B cell (primary cell): ENCODE data around the gene UGT1A4. TPM values are rescaled to one million over a fixed set of nuclear protein-coding genes. Genes with fewer than 3 reads are reported as not detected.

Experiments used
- ATAC-seq: fragments of 200-7000 bp; cut with Tn5 transposase; one replicate; pipeline ENCODE4 v1.10.0; 2021; ENCODE audit warnings: low read depth, mild to moderate bottlenecking, moderate number of reproducible peaks, moderate library complexity
- CTCF ChIA-PET: fragments of 350-600 bp; sonication (Branson Sonifier 250); formaldehyde crosslinking; loops from one replicate; lab custom pipeline; 2021; ENCODE audit warnings: antibody characterized with exemption, inconsistent platforms; lab: Charles Lee
- POLR2A ChIA-PET: fragments of 350-600 bp; sonication (Branson Sonifier 250); formaldehyde crosslinking; loops from one replicate; lab custom pipeline; 2021; ENCODE audit warnings: antibody characterized with exemption; lab: Charles Lee
- DNase-seq: peaks from one replicate; pipeline ENCODE4 v3.0.0; 2013
- H2AFZ ChIP-seq: 2 replicates; pipeline ENCODE4 v1.6.1; 2012; ENCODE audit warnings: mild to moderate bottlenecking, low read depth, low read length; ENCODE audit not compliant: insufficient read depth, poor library complexity, severe bottlenecking
- H3K27ac ChIP-seq, 2 donors: 1 replicate in 1 of 2; 2 replicates in 1 of 2; pipeline ENCODE4 v1.5.1; 2012 to 2013; ENCODE audit warnings: low read length in 2 of 2, mild to moderate bottlenecking in 2 of 2, moderate library complexity in 1 of 2
- H3K27me3 ChIP-seq, 4 experiments: fragments of 200-600 bp in 1 of 4; sonication (generic) in 1 of 4; replicated peaks in 1 of 4; 1 replicate in 2 of 4; 2 replicates in 2 of 4; pipeline versions ENCODE4 v1.6.1 to v1.7.0; 2013 to 2016; ENCODE audit warnings: low read length in 3 of 4, mild to moderate bottlenecking in 2 of 4, mixed read lengths in 1 of 4, moderate library complexity in 1 of 4; ENCODE audit not compliant: insufficient read depth in 4 of 4, control insufficient read depth in 3 of 4; ENCODE audit errors: control extremely low read depth in 1 of 4
- H3K36me3 ChIP-seq, 2 experiments: replicated peaks in 1 of 2; 1 replicate in 1 of 2; 2 replicates in 1 of 2; pipeline versions ENCODE4 v1.6.1 to v1.7.1; 2013; ENCODE audit warnings: low read length in 1 of 2; ENCODE audit not compliant: insufficient read depth in 2 of 2, control insufficient read depth in 1 of 2; ENCODE audit errors: control extremely low read depth in 1 of 2, extremely low read depth in 1 of 2
- H3K4me1 ChIP-seq, 2 donors: fragments of 200-600 bp in 1 of 2; sonication (generic) in 1 of 2; 1 replicate in 1 of 2; 2 replicates in 1 of 2; pipeline versions ENCODE4 v1.5.1 to v1.6.1; 2013 to 2017; ENCODE audit warnings: low read length in 2 of 2; ENCODE audit not compliant: control insufficient read depth in 2 of 2, insufficient read depth in 2 of 2
- H3K4me2 ChIP-seq: replicated peaks from 2 replicates; pipeline ENCODE3; 2012; ENCODE audit warnings: mild to moderate bottlenecking, low read depth, low read length; ENCODE audit not compliant: poor library complexity, severe bottlenecking
- H3K4me3 ChIP-seq, 5 experiments: fragments of 200-600 bp in 1 of 5; sonication (generic) in 1 of 5; 1 replicate in 3 of 5; 2 replicates in 2 of 5; pipeline versions ENCODE4 v1.5.1 to v1.7.0; 2011 to 2016; ENCODE audit warnings: low read length in 4 of 5, mild to moderate bottlenecking in 4 of 5, low read depth in 2 of 5, control low read depth in 1 of 5, moderate library complexity in 1 of 5; ENCODE audit not compliant: insufficient read depth in 1 of 5; ENCODE audit errors: control extremely low read depth in 1 of 5, extremely low read depth in 1 of 5
- H3K79me2 ChIP-seq: fragments of 200-600 bp; sonication (generic); one replicate; pipeline ENCODE4 v1.6.0; 2016; ENCODE audit warnings: low read length; ENCODE audit not compliant: control insufficient read depth, insufficient read depth
- H3K9ac ChIP-seq: fragments of 200-600 bp; sonication (generic); 2 replicates; pipeline ENCODE4 v1.6.1; 2017; ENCODE audit warnings: mild to moderate bottlenecking, low read length, moderate library complexity
- H3K9me3 ChIP-seq, 3 donors: one replicate each; pipeline versions ENCODE4 v1.6.1 to v1.7.1; 2013; ENCODE audit warnings: low read length in 2 of 3; ENCODE audit not compliant: control insufficient read depth in 2 of 3, insufficient read depth in 1 of 3; ENCODE audit errors: control extremely low read depth in 1 of 3
- H4K20me1 ChIP-seq: 2 replicates; pipeline ENCODE4 v1.6.0; 2012; ENCODE audit warnings: mild to moderate bottlenecking, low read length; ENCODE audit not compliant: insufficient read depth, control insufficient read depth, poor library complexity, severe bottlenecking
- H3K27ac Mint-ChIP-seq: one replicate; pipeline ENCODE4 v1.8.0; 2021; ENCODE audit warnings: mixed read lengths
- H3K27me3 Mint-ChIP-seq: one replicate; pipeline ENCODE4 v1.8.0; 2021; ENCODE audit warnings: mixed read lengths
- H3K4me1 Mint-ChIP-seq: one replicate; pipeline ENCODE4 v1.8.0; 2021; ENCODE audit warnings: mixed read lengths
- H3K4me3 Mint-ChIP-seq: one replicate; pipeline ENCODE4 v1.8.0; 2021; ENCODE audit warnings: mixed read lengths
- H3K9me3 Mint-ChIP-seq: one replicate; pipeline ENCODE4 v1.8.0; 2022; ENCODE audit warnings: mixed read lengths; ENCODE audit not compliant: insufficient read depth
- EZH2 ChIP-seq: IDR thresholded peaks from 2 replicates; pipeline ENCODE4 v1.6.1; 2012; ENCODE audit warnings: borderline replicate concordance, low read depth, mild to moderate bottlenecking, moderate library complexity, low read length; ENCODE audit not compliant: insufficient read depth, poor library complexity, severe bottlenecking
- WGBS: methylation state at CpG from one replicate; pipeline ENCODE4 v1.1.5; 2013; ENCODE audit warnings: missing lambda C conversion rate; ENCODE audit not compliant: insufficient coverage; 5-methylcytosine and 5-hydroxymethylcytosine counted together
- intact Hi-C: fragments of 100-400 bp; cut with micrococcal nuclease; formaldehyde crosslinking; loops from one replicate; pipeline ENCODE4 v1.10.0; 2022
- polyA plus RNA-seq: library from polyadenylated mRNA; depleted of rRNA; stranded (reverse); fragments of >200 nt; gene quantifications from 2 replicates; pipeline ENCODE4 v1.2.3, GENCODE V29; 2012
- total RNA-seq, 2 donors: library from RNA; stranded (reverse); fragments of 120-200 nt in 1 of 2; gene quantifications; 1 replicate in 1 of 2; 2 replicates in 1 of 2; pipeline versions ENCODE4 v1.2.3 to v1.2.4, GENCODE V29; 2013 to 2022
- TF ChIP-seq, protein P1 (sequence below): fragments of 200-600 bp; IDR thresholded peaks from one replicate; pipeline ENCODE4 v1.8.0; 2022; ENCODE audit warnings: antibody characterized with exemption, mild to moderate bottlenecking

Gene UGT1A4
- total and polyA plus RNA-seq, 2 donors (not counting 1 experiment from before 2014, with no cell fraction given): not detected

DNA sequence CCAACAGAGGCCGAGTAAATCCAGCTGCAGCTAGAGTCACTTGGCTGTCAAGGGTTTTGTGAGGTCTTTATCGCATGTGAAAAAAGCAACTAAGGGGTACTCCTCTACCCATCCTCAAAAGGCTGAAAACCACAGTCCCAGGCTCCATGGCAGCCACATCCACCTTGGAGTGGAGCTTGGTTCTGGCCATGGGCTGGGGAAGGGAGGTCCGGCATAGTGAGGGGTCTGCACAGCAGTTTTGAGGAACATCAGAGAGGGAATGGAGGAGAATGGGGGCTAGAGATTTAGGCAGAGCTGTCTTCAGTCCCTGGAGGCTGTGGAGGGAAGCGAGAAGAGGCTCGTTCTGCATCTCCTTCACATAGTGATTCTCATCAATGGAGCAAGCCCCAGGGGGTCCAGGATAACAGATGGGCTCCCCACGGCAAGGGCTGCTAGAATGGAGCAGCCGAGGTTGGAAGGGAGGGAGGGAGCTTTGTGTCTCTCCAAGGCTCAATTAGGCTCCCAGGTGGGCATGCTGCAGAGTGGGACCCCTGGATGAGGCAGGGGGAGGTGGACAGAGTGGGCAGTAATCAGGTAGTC, 80.6 kb downstream of the UGT1A4 start:
- H4K20me1 ChIP-seq: no peaks in the 10 kb centered on the region
- no peak overlapping the region for H3K27ac Mint-ChIP-seq
- no peaks in the 10 kb centered on the region for H3K4me1 Mint-ChIP-seq
- ATAC-seq: no peak
- H3K36me3 ChIP-seq: no peaks in the 10 kb centered on the region
- peaks cover 2% of the 10 kb centered on the region for H3K9me3 Mint-ChIP-seq
- H3K27me3 ChIP-seq: peaks cover 0 to 4% (median 0%) of the 10 kb centered on the region in 4 experiments
- H3K4me3 ChIP-seq: no peak overlapping the region
- H3K27me3 Mint-ChIP-seq: peaks cover 13% of the 10 kb centered on the region
- POLR2A ChIA-PET: no interaction called here
- CTCF ChIA-PET: no interaction called here
- H3K4me1 ChIP-seq: no peaks in the 10 kb centered on the region
- H3K27ac ChIP-seq: no peak overlapping the region
- no peak overlapping the region for H3K4me2 ChIP-seq
- DNase-seq: no peak
- no peak overlapping the region for H2AFZ ChIP-seq
- intact Hi-C loops: no loop called here
- no peak for TF ChIP-seq EZH2
- TF ChIP-seq, protein P1, sequence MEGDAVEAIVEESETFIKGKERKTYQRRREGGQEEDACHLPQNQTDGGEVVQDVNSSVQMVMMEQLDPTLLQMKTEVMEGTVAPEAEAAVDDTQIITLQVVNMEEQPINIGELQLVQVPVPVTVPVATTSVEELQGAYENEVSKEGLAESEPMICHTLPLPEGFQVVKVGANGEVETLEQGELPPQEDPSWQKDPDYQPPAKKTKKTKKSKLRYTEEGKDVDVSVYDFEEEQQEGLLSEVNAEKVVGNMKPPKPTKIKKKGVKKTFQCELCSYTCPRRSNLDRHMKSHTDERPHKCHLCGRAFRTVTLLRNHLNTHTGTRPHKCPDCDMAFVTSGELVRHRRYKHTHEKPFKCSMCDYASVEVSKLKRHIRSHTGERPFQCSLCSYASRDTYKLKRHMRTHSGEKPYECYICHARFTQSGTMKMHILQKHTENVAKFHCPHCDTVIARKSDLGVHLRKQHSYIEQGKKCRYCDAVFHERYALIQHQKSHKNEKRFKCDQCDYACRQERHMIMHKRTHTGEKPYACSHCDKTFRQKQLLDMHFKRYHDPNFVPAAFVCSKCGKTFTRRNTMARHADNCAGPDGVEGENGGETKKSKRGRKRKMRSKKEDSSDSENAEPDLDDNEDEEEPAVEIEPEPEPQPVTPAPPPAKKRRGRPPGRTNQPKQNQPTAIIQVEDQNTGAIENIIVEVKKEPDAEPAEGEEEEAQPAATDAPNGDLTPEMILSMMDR: no peak
- H3K79me2 ChIP-seq: no peaks in the 10 kb centered on the region
- H3K4me3 Mint-ChIP-seq: no peak overlapping the region
- H3K9ac ChIP-seq: no peak overlapping the region
- WGBS: 51% methylated on average over 4 of the region's 7 CpGs
- H3K9me3 ChIP-seq: no peaks in the 10 kb centered on the region

DNA sequence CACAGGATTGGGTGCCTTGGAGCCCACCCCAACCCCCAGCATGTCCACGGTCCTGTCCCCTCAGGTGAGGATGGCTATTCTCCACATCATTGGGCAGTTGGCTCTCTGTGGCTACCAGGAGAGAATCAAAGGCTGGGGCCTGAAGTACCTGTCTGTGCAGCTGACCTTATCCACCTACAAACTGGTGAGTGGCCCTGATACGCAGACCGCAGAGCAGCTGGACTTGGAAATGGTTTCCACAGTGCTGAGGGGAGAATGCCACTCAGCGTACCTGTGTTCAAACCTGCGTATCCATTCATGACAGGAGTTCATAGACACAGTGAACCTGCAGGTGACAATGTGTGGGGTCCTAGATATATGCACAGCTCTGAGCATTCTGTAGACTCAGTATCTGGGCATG, 81.2 kb downstream of the UGT1A4 start:
- H3K9me3 Mint-ChIP-seq: peaks cover 2% of the 10 kb centered on the region
- Histone ChIP-seq H3K79me2 (no peaks in the 10 kb centered on the region), H3K9me3 (no peaks in the 10 kb centered on the region), H3K4me2 (no peak overlapping the region), H3K27me3 (peaks cover 0 to 4% (median 0%) of the 10 kb centered on the region in 4 experiments), H3K4me1 (no peaks in the 10 kb centered on the region), H3K4me3 (no peak overlapping the region), H3K9ac (no peak overlapping the region), H3K36me3 (no peaks in the 10 kb centered on the region), H2AFZ (no peak overlapping the region), H3K27ac (no peak overlapping the region), H4K20me1 (no peaks in the 10 kb centered on the region)
- ATAC-seq (no peak), DNase-seq (no peak)
- peaks cover 17% of the 10 kb centered on the region for H3K27me3 Mint-ChIP-seq
- no peak for TF ChIP-seq EZH2
- TF ChIP-seq, protein P1: no peak
- ChIA-PET POLR2A (no interaction called here), CTCF (no interaction called here)
- H3K4me1 Mint-ChIP-seq: no peaks in the 10 kb centered on the region
- 44% methylated on average over 4 of the region's 5 CpGs for WGBS
- intact Hi-C loops: no loop called here
- H3K27ac Mint-ChIP-seq: no peak overlapping the region
- no peak overlapping the region for H3K4me3 Mint-ChIP-seq
